OCI-LY3 (cell line): ENCODE results near the gene SRRM4.

Source experiments
- EZH2phosphoT487 ChIP-seq: fragments of 200-600 bp; shearing (Covaris generic); IDR thresholded peaks from 2 replicates; pipeline ENCODE4 v1.6.1; 2018; ENCODE audit warnings: antibody characterized with exemption, mixed run types, low read depth
- TF ChIP-seq, protein P1 (sequence below): fragments of 200-600, 300-600 bp; sonication (generic); IDR thresholded peaks from 2 replicates; pipeline ENCODE4 v1.5.1; 2014; ENCODE audit warnings: antibody characterized with exemption, low read length, low read depth

DNA sequence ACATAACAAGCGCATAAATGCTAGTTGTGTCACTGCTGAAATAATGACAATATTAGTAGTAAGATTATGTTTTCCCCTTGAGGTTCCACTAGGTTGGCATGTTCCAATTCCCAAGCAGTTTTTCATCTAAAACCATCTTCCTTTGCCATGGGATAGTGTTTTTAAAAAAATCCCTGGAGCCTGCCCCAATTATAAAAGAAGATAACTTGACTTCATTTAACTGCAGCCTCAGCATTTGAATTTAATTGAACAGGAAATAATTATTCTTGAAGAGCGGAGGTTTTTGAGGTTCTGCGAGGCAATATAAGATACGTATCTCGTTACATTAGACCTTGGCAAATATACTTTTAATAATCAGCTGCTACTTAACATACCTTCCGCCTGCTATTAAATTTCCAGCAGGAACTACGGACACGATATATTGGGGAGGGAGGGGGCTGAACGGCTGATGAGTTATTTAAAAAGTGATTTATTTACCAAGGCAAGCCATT, 132.2 kb downstream of the SRRM4 start:
- TF ChIP-seq, protein P1, sequence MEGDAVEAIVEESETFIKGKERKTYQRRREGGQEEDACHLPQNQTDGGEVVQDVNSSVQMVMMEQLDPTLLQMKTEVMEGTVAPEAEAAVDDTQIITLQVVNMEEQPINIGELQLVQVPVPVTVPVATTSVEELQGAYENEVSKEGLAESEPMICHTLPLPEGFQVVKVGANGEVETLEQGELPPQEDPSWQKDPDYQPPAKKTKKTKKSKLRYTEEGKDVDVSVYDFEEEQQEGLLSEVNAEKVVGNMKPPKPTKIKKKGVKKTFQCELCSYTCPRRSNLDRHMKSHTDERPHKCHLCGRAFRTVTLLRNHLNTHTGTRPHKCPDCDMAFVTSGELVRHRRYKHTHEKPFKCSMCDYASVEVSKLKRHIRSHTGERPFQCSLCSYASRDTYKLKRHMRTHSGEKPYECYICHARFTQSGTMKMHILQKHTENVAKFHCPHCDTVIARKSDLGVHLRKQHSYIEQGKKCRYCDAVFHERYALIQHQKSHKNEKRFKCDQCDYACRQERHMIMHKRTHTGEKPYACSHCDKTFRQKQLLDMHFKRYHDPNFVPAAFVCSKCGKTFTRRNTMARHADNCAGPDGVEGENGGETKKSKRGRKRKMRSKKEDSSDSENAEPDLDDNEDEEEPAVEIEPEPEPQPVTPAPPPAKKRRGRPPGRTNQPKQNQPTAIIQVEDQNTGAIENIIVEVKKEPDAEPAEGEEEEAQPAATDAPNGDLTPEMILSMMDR: no peak
- TF ChIP-seq EZH2phosphoT487: no peak
